ENCODE data around the gene NTN4. TPM values are rescaled to one million over a fixed set of nuclear protein-coding genes. Genes with fewer than 3 reads are reported as not detected.
"Not testable (repeated sequence)": the region's sequence is repeated elsewhere in the genome, so short reads cannot be mapped to it uniquely, and the experiment has no call there.

The NTN4 gene
- polyA plus RNA-seq, 5 donors: 23.7 to 42.1 (median 25.1) TPM

GRCh38 chr12:95802482-95803270 lies 12.1 kb upstream of the NTN4 start:
- DNase-seq: no peak

- DNase-seq: no peak
Measured at GRCh38 chr12:95796982-95797289, 6.4 kb upstream of the NTN4 start.

GRCh38 chr12:95796225-95796981 lies 5.8 kb upstream of the NTN4 start:
- no peak for DNase-seq

- peak in 1 of 2 donors; percentile 31 for DNase-seq
Measured at GRCh38 chr12:95790917-95791849, 619 bp upstream of the NTN4 start.

GRCh38 chr12:95789126-95790032 lies 1.2 kb downstream of the NTN4 start:
- DNase-seq: peak in 1 of 2 donors; percentile 14

- DNase-seq: no peak
Measured at GRCh38 chr12:95788637-95789036, 1.9 kb downstream of the NTN4 start.

- no peak for DNase-seq
Measured at GRCh38 chr12:95787274-95787818, 3.2 kb downstream of the NTN4 start.

GRCh38 chr12:95784915-95785314 lies 5.6 kb downstream of the NTN4 start:
- no peak for DNase-seq

- no peak for DNase-seq
Measured at GRCh38 chr12:95784286-95784685, 6.3 kb downstream of the NTN4 start.

GRCh38 chr12:95775466-95775865 lies 15.1 kb downstream of the NTN4 start:
- not testable (repeated sequence) for DNase-seq

- no peak for DNase-seq
Measured at GRCh38 chr12:95774311-95775045, 16.1 kb downstream of the NTN4 start.

- DNase-seq: no peak
Measured at GRCh38 chr12:95773320-95773719, 17.2 kb downstream of the NTN4 start.

GRCh38 chr12:95767703-95768102 lies 22.9 kb downstream of the NTN4 start:
- no peak for DNase-seq

- DNase-seq: no peak
Measured at GRCh38 chr12:95766356-95767019, 24.1 kb downstream of the NTN4 start.

GRCh38 chr12:95764848-95765247 lies 25.7 kb downstream of the NTN4 start:
- DNase-seq: no peak

GRCh38 chr12:95763809-95764253 lies 26.7 kb downstream of the NTN4 start:
- DNase-seq: no peak

GRCh38 chr12:95762123-95762785 lies 28.3 kb downstream of the NTN4 start:
- DNase-seq: no peak

- DNase-seq: no peak
Measured at GRCh38 chr12:95760371-95760770, 30.2 kb downstream of the NTN4 start.

- no peak for DNase-seq
Measured at GRCh38 chr12:95759718-95760117, 30.8 kb downstream of the NTN4 start.

Measured in right lung (tissue), 5 donors.